HepG2 (cell line): ENCODE measurements around the gene APBA3. TPM values are rescaled to one million over a fixed set of nuclear protein-coding genes. Genes with fewer than 3 reads are reported as not detected.

Experiments used
- ARNT ChIP-seq: fragments of 450-650 bp; IDR thresholded peaks from 2 replicates; pipeline ENCODE4 v1.6.1; 2017
- ELF4 ChIP-seq: sonication (generic); formaldehyde crosslinking; IDR thresholded peaks from 2 replicates; pipeline ENCODE4 v1.5.0; 2020; ENCODE audit warnings: missing genetic modification reagents, mild to moderate bottlenecking, moderate library complexity, borderline replicate concordance
- GABPB1 ChIP-seq: IDR thresholded peaks from 2 replicates; pipeline ENCODE4 v1.6.1; 2016; ENCODE audit warnings: mild to moderate bottlenecking, missing genetic modification reagents, moderate library complexity, missing compliant biosample characterization
- HOXD1 ChIP-seq: sonication (generic); formaldehyde crosslinking; IDR thresholded peaks from 2 replicates; pipeline ENCODE4 v1.5.0; 2020; ENCODE audit warnings: missing genetic modification reagents
- NCOA2 ChIP-seq: sonication (generic); formaldehyde crosslinking; IDR thresholded peaks from 2 replicates; pipeline ENCODE4 v1.8.0; 2022; ENCODE audit warnings: inconsistent platforms
- NFATC3 ChIP-seq: sonication (generic); formaldehyde crosslinking; IDR thresholded peaks from 2 replicates; pipeline ENCODE4 v1.5.1; 2020; ENCODE audit warnings: mild to moderate bottlenecking, missing genetic modification reagents
- NR3C1 ChIP-seq: sonication (generic); formaldehyde crosslinking; IDR thresholded peaks from 2 replicates; pipeline ENCODE4 v1.4.0; 2020; ENCODE audit warnings: missing genetic modification reagents
- NRL ChIP-seq: sonication (generic); formaldehyde crosslinking; IDR thresholded peaks from 2 replicates; pipeline ENCODE4 v1.5.0; 2020; ENCODE audit warnings: missing genetic modification reagents, mild to moderate bottlenecking, moderate library complexity, borderline replicate concordance
- SAP130 ChIP-seq: IDR thresholded peaks from 2 replicates; pipeline ENCODE4 v1.6.1; 2016; ENCODE audit warnings: low read depth
- TCF7 ChIP-seq: sonication (generic); IDR thresholded peaks from 2 replicates; pipeline ENCODE4 v1.6.1; 2016; ENCODE audit warnings: antibody characterized with exemption, low read depth
- U2AF2 ChIP-seq: fragments of 200-400 bp; formaldehyde crosslinking; IDR thresholded peaks from 2 replicates; pipeline ENCODE4 v1.6.1; 2017; ENCODE audit warnings: low read depth, mild to moderate bottlenecking, low read length
- ZNF263 ChIP-seq: sonication (generic); formaldehyde crosslinking; IDR thresholded peaks from 2 replicates; pipeline ENCODE4 v1.4.0; 2020; ENCODE audit warnings: missing genetic modification reagents
- ZNF468 ChIP-seq: sonication (generic); formaldehyde crosslinking; IDR thresholded peaks from 2 replicates; pipeline ENCODE4 v1.8.0; 2022; ENCODE audit warnings: mild to moderate bottlenecking, moderate library complexity, missing genetic modification reagents
- ZNF484 ChIP-seq: sonication (generic); formaldehyde crosslinking; IDR thresholded peaks from 2 replicates; pipeline ENCODE4 v1.5.1; 2020; ENCODE audit warnings: mild to moderate bottlenecking, low read depth, missing genetic modification reagents, borderline replicate concordance
- ZNF644 ChIP-seq: IDR thresholded peaks from 2 replicates; pipeline ENCODE4 v1.6.1; 2016; ENCODE audit warnings: low read depth
- ZNF737 ChIP-seq: sonication (generic); formaldehyde crosslinking; IDR thresholded peaks from 2 replicates; pipeline ENCODE4 v1.5.0; 2020; ENCODE audit warnings: missing genetic modification reagents, mild to moderate bottlenecking, borderline replicate concordance
- ZNF782 ChIP-seq: sonication (generic); formaldehyde crosslinking; IDR thresholded peaks from 2 replicates; pipeline ENCODE4 v1.4.0; 2020; ENCODE audit warnings: missing genetic modification reagents, mild to moderate bottlenecking, borderline replicate concordance
- ZNF891 ChIP-seq: sonication (generic); formaldehyde crosslinking; IDR thresholded peaks from 2 replicates; pipeline ENCODE4 v1.5.0; 2020; ENCODE audit warnings: mild to moderate bottlenecking, missing genetic modification reagents
- polyA plus RNA-seq, 8 experiments: library from polyadenylated mRNA; depleted of rRNA in 3 of 8; stranded (reverse) in 7 of 8; unstranded in 1 of 8; fragments of >200 nt; fragmentation: Illumina TruSeq in 4 of 8; extraction: Trizol in 4 of 8; gene quantifications; 2 replicates each; pipeline versions ENCODE4 v1.2.1 to v1.2.3, GENCODE V29; 2011 to 2016; ENCODE audit warnings: low read depth in 4 of 8, missing spikeins in 1 of 8, mixed read lengths in 1 of 8; ENCODE audit not compliant: insufficient read depth in 1 of 8
- total RNA-seq, 5 experiments: library from RNA; depleted of rRNA; stranded (reverse); fragments of >200 nt; fragmentation: Illumina TruSeq; extraction: Trizol; gene quantifications; 2 replicates each; pipeline ENCODE4 v1.2.3, GENCODE V29; 2016; ENCODE audit warnings: low read depth in 1 of 5
- TF ChIP-seq, protein P1 (sequence below): sonication (generic); formaldehyde crosslinking; IDR thresholded peaks from 2 replicates; pipeline ENCODE4 v1.5.0; 2020; ENCODE audit warnings: mild to moderate bottlenecking, missing genetic modification reagents, borderline replicate concordance
- TF ChIP-seq, protein P2 (sequence below): IDR thresholded peaks from 2 replicates; pipeline ENCODE4 v1.6.1; 2016; ENCODE audit warnings: missing genetic modification reagents, missing compliant biosample characterization
- TF ChIP-seq, protein P3 (sequence below): sonication (generic); formaldehyde crosslinking; IDR thresholded peaks from 2 replicates; pipeline ENCODE4 v1.8.0; 2022; ENCODE audit warnings: missing genetic modification reagents, mild to moderate bottlenecking, inconsistent platforms, borderline replicate concordance
- TF ChIP-seq, protein P4 (sequence below): sonication (generic); formaldehyde crosslinking; IDR thresholded peaks from 2 replicates; pipeline ENCODE4 v1.5.1; 2020; ENCODE audit warnings: missing genetic modification reagents, mild to moderate bottlenecking, borderline replicate concordance
- TF ChIP-seq, protein P5 (sequence below): sonication (generic); formaldehyde crosslinking; IDR thresholded peaks from 2 replicates; pipeline ENCODE4 v1.5.1; 2020; ENCODE audit warnings: missing genetic modification reagents, mild to moderate bottlenecking, borderline replicate concordance

The APBA3 gene
- total and polyA plus RNA-seq, 2 of the 13 experiments (the other 11 are each of a cell fraction or from before 2014, with no cell fraction given) = 14.2 to 14.3 TPM

DNA sequence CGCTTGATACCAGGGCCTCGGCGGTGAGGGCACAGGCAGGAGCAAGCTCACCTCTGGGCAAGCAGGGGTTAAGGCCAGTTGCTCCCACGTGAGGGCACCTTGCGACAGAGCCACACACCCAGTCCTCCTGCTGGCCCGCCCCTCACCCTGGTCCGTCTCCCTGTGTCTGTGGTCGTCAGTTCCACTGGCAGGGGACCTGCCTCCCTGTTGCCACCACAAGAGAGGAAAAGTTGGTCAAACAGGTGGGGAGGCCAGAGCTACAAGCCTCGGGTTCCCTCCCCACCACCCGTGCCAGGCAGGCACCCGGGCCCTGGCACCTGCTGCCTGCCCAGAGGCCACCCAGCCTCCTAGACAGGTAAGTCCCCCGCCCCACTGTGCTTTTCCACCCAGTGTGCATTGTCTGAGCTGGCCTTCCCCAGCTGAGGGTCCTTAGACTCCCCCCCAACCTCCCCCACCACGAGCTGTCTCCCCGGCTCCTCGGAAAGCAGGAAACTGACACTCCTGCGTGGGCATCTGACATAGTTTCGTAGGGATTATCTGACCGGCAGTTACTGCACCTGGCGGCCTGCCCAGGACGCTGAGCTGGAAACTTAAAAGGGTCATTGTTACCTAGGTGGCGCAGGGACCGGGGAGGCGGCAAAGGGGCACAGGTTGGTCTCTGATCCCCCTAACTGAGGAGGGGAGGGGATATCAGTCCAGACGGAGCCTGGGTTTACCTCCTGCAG lies 53.1 kb downstream of the APBA3 start, which contains the start of gene TJP3 (continued):
- TF ChIP-seq, protein P1, sequence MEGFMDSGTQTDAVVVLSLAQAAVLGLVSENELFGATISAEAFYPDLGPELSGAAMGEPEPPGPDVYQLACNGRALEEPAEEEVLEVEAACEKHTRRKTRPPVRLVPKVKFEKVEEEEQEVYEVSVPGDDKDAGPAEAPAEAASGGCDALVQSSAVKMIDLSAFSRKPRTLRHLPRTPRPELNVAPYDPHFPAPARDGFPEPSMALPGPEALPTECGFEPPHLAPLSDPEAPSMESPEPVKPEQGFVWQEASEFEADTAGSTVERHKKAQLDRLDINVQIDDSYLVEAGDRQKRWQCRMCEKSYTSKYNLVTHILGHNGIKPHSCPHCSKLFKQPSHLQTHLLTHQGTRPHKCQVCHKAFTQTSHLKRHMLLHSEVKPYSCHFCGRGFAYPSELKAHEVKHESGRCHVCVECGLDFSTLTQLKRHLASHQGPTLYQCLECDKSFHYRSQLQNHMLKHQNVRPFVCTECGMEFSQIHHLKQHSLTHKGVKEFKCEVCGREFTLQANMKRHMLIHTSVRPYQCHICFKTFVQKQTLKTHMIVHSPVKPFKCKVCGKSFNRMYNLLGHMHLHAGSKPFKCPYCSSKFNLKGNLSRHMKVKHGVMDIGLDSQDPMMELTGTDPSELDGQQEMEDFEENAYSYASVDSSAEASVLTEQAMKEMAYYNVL (CRISPR knock-in tag) = no peak
- TF ChIP-seq NRL (no peak; the same call in 1 of the 2 replicates), ZNF468 (CRISPR knock-in tag) (no peak), ZNF737 (CRISPR knock-in tag) (no peak), ZNF484 (CRISPR knock-in tag) (no peak), ZNF782 (CRISPR knock-in tag) (no peak), ZNF891 (CRISPR knock-in tag) (no peak), SAP130 (peak; percentile 53), TCF7 (no peak), NCOA2 (CRISPR knock-in tag) (no peak), ZNF263 (CRISPR knock-in tag) (peak; percentile 28; the same call in 1 of the 2 replicates), ARNT (no peak), ZNF644 (CRISPR knock-in tag) (no peak), NFATC3 (CRISPR knock-in tag) (no peak), U2AF2 (no peak), NR3C1 (CRISPR knock-in tag) (no peak), GABPB1 (peak; percentile 43), HOXD1 (CRISPR knock-in tag) (no peak), ELF4 (CRISPR knock-in tag) (no peak)
- TF ChIP-seq, protein P2, sequence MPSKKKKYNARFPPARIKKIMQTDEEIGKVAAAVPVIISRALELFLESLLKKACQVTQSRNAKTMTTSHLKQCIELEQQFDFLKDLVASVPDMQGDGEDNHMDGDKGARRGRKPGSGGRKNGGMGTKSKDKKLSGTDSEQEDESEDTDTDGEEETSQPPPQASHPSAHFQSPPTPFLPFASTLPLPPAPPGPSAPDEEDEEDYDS (CRISPR knock-in tag) = no peak; the same call in 1 of the 2 replicates
- TF ChIP-seq, protein P3, sequence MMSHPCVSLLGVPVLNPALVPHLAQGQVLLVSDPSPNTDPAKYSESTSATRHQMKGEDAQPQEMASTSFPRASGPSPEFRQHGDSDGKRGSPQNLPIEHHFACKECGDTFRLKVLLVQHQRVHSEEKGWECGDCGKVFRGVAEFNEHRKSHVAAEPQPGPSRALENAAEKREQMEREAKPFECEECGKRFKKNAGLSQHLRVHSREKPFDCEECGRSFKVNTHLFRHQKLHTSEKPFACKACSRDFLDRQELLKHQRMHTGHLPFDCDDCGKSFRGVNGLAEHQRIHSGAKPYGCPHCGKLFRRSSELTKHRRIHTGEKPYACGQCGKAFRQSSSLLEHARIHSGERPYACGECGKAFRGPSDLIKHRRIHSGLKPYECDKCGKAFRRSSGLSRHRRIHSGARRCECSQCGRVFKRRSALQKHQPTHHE (CRISPR knock-in tag) = no peak
- TF ChIP-seq, protein P4, sequence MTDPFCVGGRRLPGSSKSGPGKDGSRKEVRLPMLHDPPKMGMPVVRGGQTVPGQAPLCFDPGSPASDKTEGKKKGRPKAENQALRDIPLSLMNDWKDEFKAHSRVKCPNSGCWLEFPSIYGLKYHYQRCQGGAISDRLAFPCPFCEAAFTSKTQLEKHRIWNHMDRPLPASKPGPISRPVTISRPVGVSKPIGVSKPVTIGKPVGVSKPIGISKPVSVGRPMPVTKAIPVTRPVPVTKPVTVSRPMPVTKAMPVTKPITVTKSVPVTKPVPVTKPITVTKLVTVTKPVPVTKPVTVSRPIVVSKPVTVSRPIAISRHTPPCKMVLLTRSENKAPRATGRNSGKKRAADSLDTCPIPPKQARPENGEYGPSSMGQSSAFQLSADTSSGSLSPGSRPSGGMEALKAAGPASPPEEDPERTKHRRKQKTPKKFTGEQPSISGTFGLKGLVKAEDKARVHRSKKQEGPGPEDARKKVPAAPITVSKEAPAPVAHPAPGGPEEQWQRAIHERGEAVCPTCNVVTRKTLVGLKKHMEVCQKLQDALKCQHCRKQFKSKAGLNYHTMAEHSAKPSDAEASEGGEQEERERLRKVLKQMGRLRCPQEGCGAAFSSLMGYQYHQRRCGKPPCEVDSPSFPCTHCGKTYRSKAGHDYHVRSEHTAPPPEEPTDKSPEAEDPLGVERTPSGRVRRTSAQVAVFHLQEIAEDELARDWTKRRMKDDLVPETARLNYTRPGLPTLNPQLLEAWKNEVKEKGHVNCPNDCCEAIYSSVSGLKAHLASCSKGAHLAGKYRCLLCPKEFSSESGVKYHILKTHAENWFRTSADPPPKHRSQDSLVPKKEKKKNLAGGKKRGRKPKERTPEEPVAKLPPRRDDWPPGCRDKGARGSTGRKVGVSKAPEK (CRISPR knock-in tag) = no peak; the same call in 1 of the 2 replicates
- TF ChIP-seq, protein P5, sequence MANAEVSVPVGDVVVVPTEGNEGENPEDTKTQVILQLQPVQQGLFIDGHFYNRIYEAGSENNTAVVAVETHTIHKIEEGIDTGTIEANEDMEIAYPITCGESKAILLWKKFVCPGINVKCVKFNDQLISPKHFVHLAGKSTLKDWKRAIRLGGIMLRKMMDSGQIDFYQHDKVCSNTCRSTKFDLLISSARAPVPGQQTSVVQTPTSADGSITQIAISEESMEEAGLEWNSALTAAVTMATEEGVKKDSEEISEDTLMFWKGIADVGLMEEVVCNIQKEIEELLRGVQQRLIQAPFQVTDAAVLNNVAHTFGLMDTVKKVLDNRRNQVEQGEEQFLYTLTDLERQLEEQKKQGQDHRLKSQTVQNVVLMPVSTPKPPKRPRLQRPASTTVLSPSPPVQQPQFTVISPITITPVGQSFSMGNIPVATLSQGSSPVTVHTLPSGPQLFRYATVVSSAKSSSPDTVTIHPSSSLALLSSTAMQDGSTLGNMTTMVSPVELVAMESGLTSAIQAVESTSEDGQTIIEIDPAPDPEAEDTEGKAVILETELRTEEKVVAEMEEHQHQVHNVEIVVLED (CRISPR knock-in tag) = 0 out of 2 replicates have a peak, but pooled peaks have one; percentile 23
